DOHH2 (cell line): ENCODE data around the gene PNRC1.
A peak's percentile ranks its signal among the peaks of the same experiment; 100 is the strongest.
"Not testable (repeated sequence)": the region's sequence is repeated elsewhere in the genome, so short reads cannot be mapped to it uniquely, and the experiment has no call there.

Experiments
- H3F3A ChIP-seq: fragments of 200-600 bp; sonication (generic), shearing (Covaris generic); 2 replicates; pipeline ENCODE4 v1.6.0; 2016; ENCODE audit warnings: antibody characterized with exemption, mild to moderate bottlenecking; ENCODE audit not compliant: control insufficient read depth, insufficient read depth
- H3K27ac ChIP-seq: fragments of 200-600 bp; sonication (generic); 2 replicates; pipeline ENCODE4 v1.5.1; 2014; ENCODE audit warnings: low read depth, mild to moderate bottlenecking, low read length, moderate library complexity
- H3K27me3 ChIP-seq: fragments of 200-600 bp; sonication (generic); 2 replicates; pipeline ENCODE4 v1.6.1; 2014; ENCODE audit warnings: mild to moderate bottlenecking, low read length, mixed read lengths; ENCODE audit not compliant: control insufficient read depth
- H3K36me3 ChIP-seq: fragments of 200-600 bp; sonication (generic); 2 replicates; pipeline ENCODE4 v1.6.1; 2014; ENCODE audit warnings: mild to moderate bottlenecking, low read length, moderate library complexity, mixed read lengths; ENCODE audit not compliant: control insufficient read depth
- H3K4me1 ChIP-seq: fragments of 200-600 bp; sonication (generic); 2 replicates; pipeline ENCODE4 v1.6.1; 2014; ENCODE audit warnings: mild to moderate bottlenecking, low read length, mixed read lengths; ENCODE audit not compliant: control insufficient read depth
- H3K4me2 ChIP-seq: fragments of 200-600 bp; sonication (generic); 2 replicates; pipeline ENCODE4 v1.6.0; 2014; ENCODE audit warnings: mild to moderate bottlenecking, low read length, moderate library complexity
- H3K4me3 ChIP-seq: fragments of 200-600 bp; sonication (generic); 2 replicates; pipeline ENCODE4 v1.5.1; 2014; ENCODE audit warnings: mild to moderate bottlenecking, low read length, mixed read lengths
- H3K79me2 ChIP-seq: fragments of 200-600 bp; sonication (generic); 2 replicates; pipeline ENCODE4 v1.6.1; 2014; ENCODE audit warnings: mild to moderate bottlenecking, low read length, mixed read lengths; ENCODE audit not compliant: control insufficient read depth
- H3K9me2 ChIP-seq: fragments of 200-600 bp; sonication (generic); replicated peaks from 2 replicates; pipeline ENCODE4 v1.6.1; 2014; ENCODE audit warnings: mild to moderate bottlenecking, low read length, mixed read lengths; ENCODE audit not compliant: control insufficient read depth
- H3K9me3 ChIP-seq: fragments of 200-600 bp; sonication (generic); 2 replicates; pipeline ENCODE4 v1.6.1; 2014; ENCODE audit warnings: antibody characterized with exemption, low read length, mixed read lengths; ENCODE audit not compliant: control insufficient read depth, insufficient read depth
- H4K20me1 ChIP-seq: fragments of 200-600 bp; sonication (generic); 2 replicates; pipeline ENCODE4 v1.6.0; 2014; ENCODE audit warnings: low read depth, mild to moderate bottlenecking, antibody characterized with exemption, low read length, moderate library complexity; ENCODE audit not compliant: control insufficient read depth, insufficient read depth
- EZH2phosphoT487 ChIP-seq: fragments of 200-600 bp; sonication (generic); IDR thresholded peaks from 2 replicates; pipeline ENCODE4 v1.6.1; 2017; ENCODE audit warnings: borderline replicate concordance, mild to moderate bottlenecking, antibody characterized with exemption, low read length, moderate library complexity, mixed read lengths
- TF ChIP-seq, protein P1 (sequence below): fragments of 200-600 bp; sonication (generic); IDR thresholded peaks from one replicate; pipeline ENCODE4 v1.5.1; 2014; ENCODE audit warnings: antibody characterized with exemption, mild to moderate bottlenecking, low read depth, low read length; ENCODE audit not compliant: poor library complexity, severe bottlenecking

The PNRC1 gene

DNA sequence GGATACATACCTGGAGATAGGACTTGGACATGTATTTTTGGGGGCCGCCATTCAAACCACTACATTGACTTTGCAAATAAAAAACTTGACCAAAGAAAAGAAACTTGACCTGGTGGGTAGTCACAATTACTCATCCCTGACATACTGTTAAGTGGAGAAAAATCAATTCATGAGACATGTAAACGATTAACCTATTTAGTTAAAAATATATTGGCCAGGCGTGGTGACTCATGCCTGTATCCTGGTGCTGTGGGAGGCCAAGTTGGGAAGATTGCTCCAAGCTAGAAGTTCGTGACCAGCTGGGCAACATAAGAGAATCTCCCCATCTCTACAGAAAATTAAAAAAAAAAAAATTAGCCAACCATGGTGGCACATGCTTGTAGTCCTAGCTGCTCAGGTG, 39.8 kb downstream of the PNRC1 start:
- Histone ChIP-seq H3K36me3 (no peaks in the 10 kb centered on the region), H3K9me2 (no peaks in the 10 kb centered on the region), H3K79me2 (no peaks in the 10 kb centered on the region), H3K27ac (no peak overlapping the region), H3F3A (no peaks in the 10 kb centered on the region), H3K9me3 (no peaks in the 10 kb centered on the region), H3K4me3 (no peak overlapping the region), H3K27me3 (peaks cover 16% of the 10 kb centered on the region), H4K20me1 (no peaks in the 10 kb centered on the region), H3K4me2 (no peak overlapping the region), H3K4me1 (peaks cover 6% of the 10 kb centered on the region; the same call in 1 of the 2 replicates)
- TF ChIP-seq EZH2phosphoT487, result no peak
- TF ChIP-seq, protein P1, sequence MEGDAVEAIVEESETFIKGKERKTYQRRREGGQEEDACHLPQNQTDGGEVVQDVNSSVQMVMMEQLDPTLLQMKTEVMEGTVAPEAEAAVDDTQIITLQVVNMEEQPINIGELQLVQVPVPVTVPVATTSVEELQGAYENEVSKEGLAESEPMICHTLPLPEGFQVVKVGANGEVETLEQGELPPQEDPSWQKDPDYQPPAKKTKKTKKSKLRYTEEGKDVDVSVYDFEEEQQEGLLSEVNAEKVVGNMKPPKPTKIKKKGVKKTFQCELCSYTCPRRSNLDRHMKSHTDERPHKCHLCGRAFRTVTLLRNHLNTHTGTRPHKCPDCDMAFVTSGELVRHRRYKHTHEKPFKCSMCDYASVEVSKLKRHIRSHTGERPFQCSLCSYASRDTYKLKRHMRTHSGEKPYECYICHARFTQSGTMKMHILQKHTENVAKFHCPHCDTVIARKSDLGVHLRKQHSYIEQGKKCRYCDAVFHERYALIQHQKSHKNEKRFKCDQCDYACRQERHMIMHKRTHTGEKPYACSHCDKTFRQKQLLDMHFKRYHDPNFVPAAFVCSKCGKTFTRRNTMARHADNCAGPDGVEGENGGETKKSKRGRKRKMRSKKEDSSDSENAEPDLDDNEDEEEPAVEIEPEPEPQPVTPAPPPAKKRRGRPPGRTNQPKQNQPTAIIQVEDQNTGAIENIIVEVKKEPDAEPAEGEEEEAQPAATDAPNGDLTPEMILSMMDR, result no peak

DNA sequence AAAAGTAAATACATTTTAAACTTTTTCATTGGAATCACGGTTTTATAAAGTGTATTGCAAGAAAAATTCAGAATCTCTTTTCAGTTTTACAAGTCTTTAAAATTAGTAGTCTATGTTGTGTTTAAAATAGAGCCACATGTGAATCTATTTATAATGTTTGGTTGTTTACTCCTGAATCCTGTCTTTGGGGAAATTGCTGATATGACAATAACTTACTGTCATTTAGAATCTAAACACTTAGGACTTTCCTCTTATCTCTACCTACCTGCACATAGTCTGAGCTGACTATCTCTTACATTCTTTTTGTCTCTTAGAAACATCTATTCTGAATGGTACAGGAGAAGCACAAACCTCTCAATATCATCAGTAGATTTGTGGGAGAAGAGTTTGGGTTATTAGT, 41.4 kb downstream of the PNRC1 start:
- H3K27me3 ChIP-seq, result peaks cover 14% of the 10 kb centered on the region
- H3K9me2 ChIP-seq, result no peaks in the 10 kb centered on the region
- H4K20me1 ChIP-seq, result no peaks in the 10 kb centered on the region
- H3K9me3 ChIP-seq, result no peaks in the 10 kb centered on the region
- peaks cover 4% of the 10 kb centered on the region; the same call in 1 of the 2 replicates for H3K4me1 ChIP-seq
- no peak overlapping the region for H3K4me2 ChIP-seq
- no peaks in the 10 kb centered on the region for H3K36me3 ChIP-seq
- no peaks in the 10 kb centered on the region for H3F3A ChIP-seq
- no peak overlapping the region for H3K4me3 ChIP-seq
- no peaks in the 10 kb centered on the region for H3K79me2 ChIP-seq
- H3K27ac ChIP-seq, result no peak overlapping the region
- no peak for TF ChIP-seq EZH2phosphoT487
- TF ChIP-seq, protein P1, result no peak

DNA sequence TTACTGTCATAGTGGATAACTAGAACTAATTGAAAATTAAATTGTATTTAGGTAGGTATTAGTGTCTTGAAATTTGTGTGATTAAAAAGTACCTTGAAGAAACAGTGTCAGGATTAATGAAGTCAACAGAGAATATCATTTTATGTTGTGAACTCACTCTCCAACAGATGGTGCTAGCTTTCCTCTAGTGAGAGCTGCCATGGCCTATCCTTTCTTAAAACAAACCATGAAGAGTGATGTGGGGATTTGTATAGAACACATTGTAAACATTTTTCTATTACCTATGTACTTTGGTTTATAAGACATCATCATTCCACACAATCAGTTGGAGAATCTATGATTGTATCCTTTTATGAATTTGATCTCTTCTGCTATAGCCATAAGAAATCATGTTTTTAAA, 42.1 kb downstream of the PNRC1 start:
- no peak overlapping the region for H3K27ac ChIP-seq
- no peaks in the 10 kb centered on the region for H3K4me1 ChIP-seq
- H3F3A ChIP-seq, result no peaks in the 10 kb centered on the region
- peaks cover 7% of the 10 kb centered on the region; the same call in 1 of the 2 replicates for H3K27me3 ChIP-seq
- H3K4me2 ChIP-seq, result no peak overlapping the region
- no peaks in the 10 kb centered on the region for H3K36me3 ChIP-seq
- H3K9me3 ChIP-seq, result no peaks in the 10 kb centered on the region
- H4K20me1 ChIP-seq, result no peaks in the 10 kb centered on the region
- no peak overlapping the region for H3K4me3 ChIP-seq
- TF ChIP-seq, protein P1, result peak; percentile 74
- TF ChIP-seq EZH2phosphoT487, result no peak
- no peaks in the 10 kb centered on the region for H3K9me2 ChIP-seq
- H3K79me2 ChIP-seq, result no peaks in the 10 kb centered on the region

DNA sequence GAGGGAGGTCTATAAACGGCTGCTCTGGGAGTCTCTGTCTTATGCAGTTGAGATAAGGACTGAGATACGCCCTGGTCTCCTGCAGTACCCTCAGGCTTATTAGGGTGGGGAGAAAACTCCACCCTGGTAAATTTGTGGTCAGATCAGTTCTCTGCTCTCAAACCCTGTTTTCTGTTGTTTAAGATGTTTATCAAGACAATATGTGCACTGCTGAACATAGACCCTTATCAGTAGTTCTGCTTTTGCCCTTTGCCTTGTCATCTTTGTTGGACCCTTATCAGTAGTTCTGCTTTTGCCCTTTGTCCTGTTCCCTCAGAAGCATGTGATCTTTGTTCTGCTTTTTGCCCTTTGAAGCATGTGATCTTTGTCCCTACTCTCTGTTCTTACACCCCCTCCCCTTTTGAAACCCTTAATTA, 47.7 kb downstream of the PNRC1 start:
- not testable (repeated sequence) for H3K4me2 ChIP-seq, H3K27me3 ChIP-seq, H3F3A ChIP-seq, H3K9me3 ChIP-seq, H3K4me3 ChIP-seq, H4K20me1 ChIP-seq, H3K79me2 ChIP-seq, H3K27ac ChIP-seq, H3K9me2 ChIP-seq, H3K4me1 ChIP-seq, H3K36me3 ChIP-seq
